ENCODE data around the gene MIOS.
"Not testable (repeated sequence)": the region's sequence is repeated elsewhere in the genome, so short reads cannot be mapped to it uniquely, and the experiment has no call there.

The MIOS gene

DNA sequence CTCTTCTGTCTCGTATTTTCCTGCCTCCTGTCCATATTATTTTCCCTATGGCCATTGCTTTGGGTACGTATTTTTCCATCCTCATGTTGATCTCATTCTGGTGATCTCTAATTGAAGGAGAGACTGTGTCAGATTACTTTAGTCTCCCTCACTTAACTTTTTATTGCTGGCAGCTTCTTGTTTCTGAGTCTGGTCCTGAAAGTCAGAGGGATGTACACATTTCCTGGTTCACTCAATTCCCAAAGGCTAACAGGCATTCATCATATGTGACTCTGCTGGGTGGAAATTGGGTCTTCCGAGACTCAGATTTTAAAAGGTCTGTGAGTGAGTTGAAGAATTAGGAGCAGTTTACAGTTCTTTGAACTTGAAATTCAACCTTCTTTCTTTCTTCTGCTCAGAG lies 84.8 kb downstream of the MIOS start:
- no peak for DNase-seq

DNA sequence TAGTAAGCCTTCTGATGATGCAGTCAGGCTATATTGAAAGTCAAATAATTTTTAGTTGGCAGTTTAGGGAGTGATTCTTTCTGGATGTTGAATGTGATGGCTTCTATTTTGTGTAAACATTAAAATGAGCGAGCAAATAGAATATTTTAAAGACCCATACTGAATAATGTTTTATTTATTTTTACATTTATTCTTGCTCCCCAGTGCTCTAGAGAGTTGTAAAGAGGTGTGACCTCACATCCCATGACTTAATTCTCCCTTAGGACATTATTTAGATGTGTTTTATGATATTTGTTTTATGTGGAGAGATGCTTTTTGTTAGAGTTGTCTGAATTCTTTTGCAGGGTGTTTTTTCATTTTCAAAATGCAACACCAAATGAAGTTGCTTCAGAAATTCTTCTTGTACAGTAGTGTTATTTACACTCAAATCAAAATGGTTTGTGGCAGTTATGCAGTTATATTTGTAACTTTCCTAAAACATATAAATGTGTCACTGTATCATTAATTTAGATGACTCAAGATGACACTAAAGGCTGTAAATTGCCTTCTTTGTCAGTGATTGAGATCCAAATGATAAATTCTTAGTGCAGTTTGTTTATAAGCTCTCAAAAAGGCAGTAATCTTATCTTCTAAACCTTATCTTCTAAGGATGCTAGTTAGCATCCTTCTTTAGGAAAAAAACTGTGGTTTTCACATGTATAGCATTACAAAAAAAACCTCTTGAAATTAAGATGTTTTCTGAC lies 86.3 kb downstream of the MIOS start:
- DNase-seq, result no peak

DNA sequence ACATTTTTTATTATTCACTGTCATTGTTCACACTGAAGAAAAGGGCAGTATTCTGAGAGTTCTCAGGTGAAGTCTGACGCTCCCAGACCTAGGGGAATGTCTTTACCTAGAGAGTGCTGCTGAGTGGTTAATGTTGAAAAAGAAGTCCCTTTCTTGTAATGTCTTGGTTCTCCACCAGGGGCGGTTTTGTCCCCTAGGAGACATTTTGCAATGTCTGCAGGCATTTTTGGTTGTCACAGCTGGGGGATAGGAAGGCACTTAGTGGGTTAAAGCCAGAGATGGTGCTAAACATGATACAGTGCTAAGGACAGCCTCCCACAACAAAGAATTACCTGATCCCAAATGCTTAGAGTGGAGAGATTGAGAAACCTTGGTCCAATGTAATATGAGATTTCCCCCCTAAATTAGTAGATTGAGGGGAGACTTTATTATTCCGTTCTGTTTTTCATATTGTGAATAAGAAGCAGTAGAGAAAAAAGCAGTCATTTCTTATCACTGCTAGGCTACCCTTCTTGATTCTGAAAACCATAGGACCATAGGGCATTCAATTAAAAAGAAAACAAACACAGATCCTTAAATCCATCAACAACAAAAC lies 87.0 kb downstream of the MIOS start:
- no peak for DNase-seq

DNA sequence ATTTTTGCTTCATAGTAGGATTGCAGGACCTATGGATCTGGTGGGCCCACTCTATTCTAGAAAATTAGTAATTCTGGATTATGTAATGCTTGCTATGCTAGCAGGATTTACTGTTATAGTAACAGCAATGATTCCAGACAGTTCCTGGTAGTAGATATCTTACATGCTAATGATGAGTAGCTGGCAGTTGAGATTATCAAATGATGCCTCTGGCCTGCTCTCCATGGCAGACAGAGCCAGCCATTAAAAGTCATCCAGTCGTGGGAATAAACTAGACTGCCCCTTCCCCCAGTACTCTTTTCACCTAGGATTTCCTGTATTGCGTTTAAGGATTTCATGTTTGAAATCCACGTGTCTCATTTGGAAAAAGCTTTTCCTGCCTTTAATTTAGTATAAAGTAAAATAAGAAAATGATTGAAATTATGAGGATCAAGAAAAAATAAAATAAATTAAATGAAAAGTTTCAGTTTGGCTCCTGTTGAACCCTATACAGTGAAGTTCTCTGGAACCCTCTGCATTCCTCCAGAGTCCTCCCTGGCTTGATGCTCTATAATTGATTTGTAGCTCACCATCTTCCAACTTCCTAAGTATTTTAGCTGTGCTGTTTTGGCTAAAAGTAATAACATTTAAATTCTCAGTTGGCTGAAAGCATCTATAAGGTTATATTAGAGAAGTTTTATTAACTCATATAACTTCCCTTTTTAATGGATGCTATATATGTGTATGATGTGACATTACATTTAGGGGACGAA lies 88.5 kb downstream of the MIOS start:
- DNase-seq, result no peak

DNA sequence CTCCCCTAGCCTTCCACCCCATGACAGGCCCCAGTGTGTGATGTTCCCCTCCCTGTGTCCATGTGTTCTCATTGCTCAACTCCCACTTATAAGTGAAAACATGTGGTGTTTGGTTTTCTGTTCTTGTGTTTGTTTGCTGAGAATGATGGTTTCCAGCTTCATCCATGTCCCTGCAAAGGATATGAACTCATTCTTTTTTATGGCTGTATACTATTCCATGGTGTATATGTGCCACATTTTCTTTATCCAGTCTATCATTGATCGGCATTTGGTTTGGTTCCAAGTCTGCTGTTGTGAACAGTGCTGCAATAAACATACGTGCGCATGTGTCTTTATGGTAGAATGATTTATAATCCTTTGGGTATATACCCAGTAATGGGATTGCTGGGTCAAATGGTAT lies 89.8 kb downstream of the MIOS start:
- DNase-seq, result not testable (repeated sequence)
